Vagina (tissue), 2 donors: ENCODE results near the gene POLR3GL.

ENCODE experiments used
- CTCF ChIP-seq, 3 experiments: fragments of 450-650 bp in 2 of 3; fragments of 200-600 bp in 1 of 3; sonication (generic) in 1 of 3; IDR thresholded peaks; one replicate each; pipeline ENCODE4 v1.5.1; 2017 to 2019; ENCODE audit warnings: antibody characterized with exemption in 3 of 3, mild to moderate bottlenecking in 2 of 3, moderate library complexity in 2 of 3
- POLR2A ChIP-seq, 2 donors: fragments of 450-650 bp; IDR thresholded peaks; one replicate each; pipeline ENCODE4 v1.6.1; 2017; ENCODE audit warnings: antibody characterized with exemption in 2 of 2, mild to moderate bottlenecking in 2 of 2, moderate library complexity in 2 of 2
- POLR2AphosphoS5 ChIP-seq, 2 donors: sonication (generic); formaldehyde crosslinking; IDR thresholded peaks; one replicate each; pipeline ENCODE4 v1.9.0; 2017; ENCODE audit warnings: antibody characterized with exemption in 2 of 2, mild to moderate bottlenecking in 2 of 2, low read depth in 1 of 2; ENCODE audit not compliant: insufficient read depth in 1 of 2

DNA sequence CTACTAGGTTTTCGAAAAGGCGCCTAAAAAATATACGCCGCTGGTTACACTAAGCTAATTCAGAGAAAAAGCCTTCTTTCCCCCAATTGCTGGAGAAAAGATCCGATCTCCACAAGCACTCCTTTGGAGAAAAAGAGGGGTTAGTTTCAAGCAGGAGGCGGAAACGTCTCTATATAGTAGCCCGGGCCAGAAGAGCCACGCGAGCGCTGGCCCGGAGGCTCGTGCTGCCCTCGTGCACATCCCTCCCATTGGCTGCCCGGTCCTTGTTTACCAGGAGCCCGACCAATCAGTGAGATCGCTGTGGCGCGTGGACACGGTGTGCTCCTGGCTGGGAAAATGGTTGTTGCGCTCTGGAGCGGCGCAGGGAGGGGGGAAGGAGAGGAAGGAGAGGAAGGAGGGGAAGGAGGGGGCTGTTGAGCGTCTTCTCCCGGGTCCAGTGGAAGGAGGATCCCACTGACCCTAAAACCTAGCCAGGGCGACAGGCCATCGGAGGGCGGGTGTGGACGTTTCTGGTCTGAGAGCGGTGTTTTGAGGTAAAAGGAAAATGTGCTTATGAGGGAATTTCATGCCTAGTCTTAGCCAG is 32.0 kb downstream of the POLR3GL start, which contains the start of gene TXNIP:
- TF ChIP-seq POLR2AphosphoS5 (IDR thresholded peaks at IDR 0.05; ENCODE audit: insufficient read depth in 1 of 2, low read depth in 1 of 2) (peak; percentile 99 to 100), POLR2A (IDR thresholded peaks at IDR 0.05) (peak in 1 of 2 donors; percentile 94), CTCF (IDR thresholded peaks at IDR 0.05) (no peak)
